Dendritic cell treated with granulocyte-macrophage colony-stimulating factor and Interleukin-4, amounts not matched to agents 40 ng/mL and 50 ng/mL, for 4 days (primary cell): Measurements from ENCODE around the gene CNTNAP1.

Source experiments
- H3K27ac Mint-ChIP-seq: one replicate; pipeline ENCODE4 v1.8.0; 2022; ENCODE audit warnings: mild to moderate bottlenecking, mixed read lengths
- H3K27me3 Mint-ChIP-seq: one replicate; pipeline ENCODE4 v1.8.0; 2022; ENCODE audit warnings: mild to moderate bottlenecking, mixed read lengths
- H3K36me3 Mint-ChIP-seq: one replicate; pipeline ENCODE4 v1.8.0; 2022; ENCODE audit warnings: low read depth, mixed read lengths
- H3K4me1 Mint-ChIP-seq: one replicate; pipeline ENCODE4 v1.8.0; 2022; ENCODE audit warnings: low read depth, mixed read lengths
- H3K4me3 Mint-ChIP-seq: one replicate; pipeline ENCODE4 v1.8.0; 2022; ENCODE audit warnings: mild to moderate bottlenecking, moderate library complexity, mixed read lengths
- H3K9me3 Mint-ChIP-seq: one replicate; pipeline ENCODE4 v1.8.0; 2022; ENCODE audit warnings: mixed read lengths
- intact Hi-C: fragments of 100-400 bp; cut with micrococcal nuclease; formaldehyde crosslinking; loops from one replicate; pipeline ENCODE4 v1.15.0; 2022

CNTNAP1 gene

GRCh38 chr17:42748908-42749798, 66.8 kb downstream of the CNTNAP1 start:
- Mint-ChIP-seq H3K4me1 (peaks cover 15% of the 10 kb centered on the region), H3K27me3 (peaks cover 45% of the 10 kb centered on the region), H3K9me3 (no peaks in the 10 kb centered on the region), H3K27ac (no peak overlapping the region), H3K4me3 (no peak overlapping the region), H3K36me3 (peaks cover 6% of the 10 kb centered on the region)
- intact Hi-C loops = no loop called here
